PFSK-1 (cell line): ENCODE data around the gene OR2T1.

Source experiments
- FOXP2 ChIP-seq: optimal IDR thresholded peaks from 2 replicates; pipeline ENCODE3; 2011; ENCODE audit warnings: borderline replicate concordance, control low read depth, inconsistent platforms; ENCODE audit not compliant: insufficient read depth; ENCODE audit errors: extremely low read length, extremely low read depth
- POLR2AphosphoS5 ChIP-seq: IDR thresholded peaks from 2 replicates; pipeline ENCODE4 v1.6.1; 2012; ENCODE audit warnings: low read depth, mild to moderate bottlenecking, control low read depth, low read length, moderate library complexity
- SIN3A ChIP-seq: IDR thresholded peaks from 2 replicates; pipeline ENCODE4 v1.6.1; 2012; ENCODE audit warnings: mild to moderate bottlenecking, low read length, moderate library complexity, borderline replicate concordance; ENCODE audit not compliant: insufficient read depth
- TAF1 ChIP-seq: IDR thresholded peaks from 2 replicates; pipeline ENCODE4 v1.6.1; 2012; ENCODE audit warnings: low read length, control low read depth, borderline replicate concordance; ENCODE audit not compliant: insufficient read depth
- TF ChIP-seq, protein P1 (sequence below), 2 experiments: IDR thresholded peaks; 2 replicates each; pipeline versions ENCODE4 v1.6.1 to v1.8.0; 2011 to 2012; ENCODE audit warnings: low read depth in 2 of 2, low read length in 2 of 2, control low read depth in 1 of 2, inconsistent platforms in 1 of 2, mild to moderate bottlenecking in 1 of 2, moderate library complexity in 1 of 2; ENCODE audit not compliant: insufficient read depth in 1 of 2

DNA sequence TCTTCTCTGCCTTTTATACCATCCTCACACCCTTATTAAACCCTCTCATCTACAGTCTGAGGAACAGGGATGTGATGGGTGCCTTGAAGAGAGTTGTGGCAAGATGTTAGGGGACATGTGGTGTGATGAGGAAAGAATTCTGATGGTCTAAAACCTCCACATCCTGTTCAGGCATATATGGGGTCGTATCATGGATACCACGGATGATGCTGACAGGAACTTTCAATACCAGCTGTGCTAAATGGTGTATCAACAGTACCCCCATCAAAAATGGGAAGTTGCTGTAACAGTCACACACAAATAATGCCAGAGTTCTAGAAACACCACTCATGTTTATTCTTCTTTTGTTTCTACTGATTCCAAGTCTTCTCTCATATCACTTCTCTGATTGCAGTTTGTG is 14.4 kb upstream of the OR2T1 start:
- TF ChIP-seq, protein P1, sequence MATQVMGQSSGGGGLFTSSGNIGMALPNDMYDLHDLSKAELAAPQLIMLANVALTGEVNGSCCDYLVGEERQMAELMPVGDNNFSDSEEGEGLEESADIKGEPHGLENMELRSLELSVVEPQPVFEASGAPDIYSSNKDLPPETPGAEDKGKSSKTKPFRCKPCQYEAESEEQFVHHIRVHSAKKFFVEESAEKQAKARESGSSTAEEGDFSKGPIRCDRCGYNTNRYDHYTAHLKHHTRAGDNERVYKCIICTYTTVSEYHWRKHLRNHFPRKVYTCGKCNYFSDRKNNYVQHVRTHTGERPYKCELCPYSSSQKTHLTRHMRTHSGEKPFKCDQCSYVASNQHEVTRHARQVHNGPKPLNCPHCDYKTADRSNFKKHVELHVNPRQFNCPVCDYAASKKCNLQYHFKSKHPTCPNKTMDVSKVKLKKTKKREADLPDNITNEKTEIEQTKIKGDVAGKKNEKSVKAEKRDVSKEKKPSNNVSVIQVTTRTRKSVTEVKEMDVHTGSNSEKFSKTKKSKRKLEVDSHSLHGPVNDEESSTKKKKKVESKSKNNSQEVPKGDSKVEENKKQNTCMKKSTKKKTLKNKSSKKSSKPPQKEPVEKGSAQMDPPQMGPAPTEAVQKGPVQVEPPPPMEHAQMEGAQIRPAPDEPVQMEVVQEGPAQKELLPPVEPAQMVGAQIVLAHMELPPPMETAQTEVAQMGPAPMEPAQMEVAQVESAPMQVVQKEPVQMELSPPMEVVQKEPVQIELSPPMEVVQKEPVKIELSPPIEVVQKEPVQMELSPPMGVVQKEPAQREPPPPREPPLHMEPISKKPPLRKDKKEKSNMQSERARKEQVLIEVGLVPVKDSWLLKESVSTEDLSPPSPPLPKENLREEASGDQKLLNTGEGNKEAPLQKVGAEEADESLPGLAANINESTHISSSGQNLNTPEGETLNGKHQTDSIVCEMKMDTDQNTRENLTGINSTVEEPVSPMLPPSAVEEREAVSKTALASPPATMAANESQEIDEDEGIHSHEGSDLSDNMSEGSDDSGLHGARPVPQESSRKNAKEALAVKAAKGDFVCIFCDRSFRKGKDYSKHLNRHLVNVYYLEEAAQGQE (IDR thresholded peaks at IDR 0.05; ENCODE audit: insufficient read depth in 1 of 2, low read depth in 2 of 2, low read length in 2 of 2), result no peak
- TF ChIP-seq POLR2AphosphoS5 (no peak), FOXP2 (no peak), TAF1 (no peak), SIN3A (no peak)
